H1 (cell line): Measurements from ENCODE around the gene RIPK4. TPM values are rescaled to one million over a fixed set of nuclear protein-coding genes. Genes with fewer than 3 reads are reported as not detected.

ENCODE experiments used
- JUN ChIP-seq: IDR thresholded peaks from 2 replicates; pipeline ENCODE4 v1.6.1; 2011; ENCODE audit warnings: low read depth, mild to moderate bottlenecking, improper control_type of control experiment, low read length
- PHF8 ChIP-seq: fragments of 200-600 bp; sonication (generic); conservative IDR thresholded peaks from 2 replicates; pipeline ENCODE4 v1.7.1; 2012; ENCODE audit warnings: low read depth, mild to moderate bottlenecking, inconsistent platforms, low read length, moderate library complexity
- RBBP5 ChIP-seq: IDR thresholded peaks from 2 replicates; pipeline ENCODE4 v1.7.1; 2012; ENCODE audit warnings: low read depth, mild to moderate bottlenecking, inconsistent platforms, low read length, moderate library complexity, borderline replicate concordance
- RNF2 ChIP-seq: fragments of 200-900, 300-1000 bp; sonication (generic); IDR thresholded peaks from 2 replicates; pipeline ENCODE4 v1.7.1; 2016; ENCODE audit warnings: borderline replicate concordance, low read depth, mild to moderate bottlenecking, antibody characterized with exemption, low read length; ENCODE audit not compliant: poor library complexity, severe bottlenecking; ENCODE audit errors: missing control alignments
- TBP ChIP-seq: IDR thresholded peaks from 2 replicates; pipeline ENCODE4 v1.6.1; 2011; ENCODE audit warnings: low read depth, low read length, improper control_type of control experiment
- TEAD4 ChIP-seq: IDR thresholded peaks from 2 replicates; pipeline ENCODE4 v1.6.1; 2012; ENCODE audit warnings: low read depth, low read length, inconsistent platforms, mixed read lengths
- USF2 ChIP-seq: IDR thresholded peaks from 2 replicates; pipeline ENCODE4 v1.6.1; 2011; ENCODE audit warnings: low read length, improper control_type of control experiment
- polyA plus RNA-seq, 7 experiments: library from polyadenylated mRNA; depleted of rRNA in 3 of 7; stranded (reverse) in 5 of 7; unstranded in 2 of 7; fragments of >200 nt in 5 of 7; fragments of 200-250 nt in 2 of 7; gene quantifications; 1 replicate in 5 of 7; 2 replicates in 1 of 7; 4 replicates in 1 of 7; pipeline versions ENCODE4 v1.2.1 to v1.2.3, GENCODE V29; 2011 to 2013; ENCODE audit warnings: missing spikeins in 2 of 7, mixed read lengths in 2 of 7
- total RNA-seq: library from RNA; stranded (reverse); fragmentation: NEBNext Ultra II Directional; extraction: Animal tissue kit (Norgen Biotek cat#: 25700); gene quantifications from 2 replicates; pipeline ENCODE4 v1.2.1, GENCODE V29; 2021

The RIPK4 gene
- total and polyA plus RNA-seq, 2 of the 8 experiments (the other 6 are each of a cell fraction or from before 2014, with no cell fraction given) = 2.7 to 5.6 TPM

- TF ChIP-seq JUN = no peak
- no peak for TF ChIP-seq PHF8
- no peak for TF ChIP-seq RBBP5
- no peak for TF ChIP-seq USF2
- TF ChIP-seq TEAD4 = no peak
- TF ChIP-seq TBP = no peak
- no peak for TF ChIP-seq RNF2
Observed at GRCh38 chr21:41707231-41707959, 59.5 kb downstream of the RIPK4 start (continued).
